Measurements from ENCODE around the gene ADGRG3. TPM values are rescaled to one million over a fixed set of nuclear protein-coding genes. Genes with fewer than 3 reads are reported as not detected.

The ADGRG3 gene
- total RNA-seq, 4 donors from 2014 or later, result 0.71 TPM; not detected in 3

GRCh38 chr16:57736419-57737351, 68.6 kb downstream of the ADGRG3 start:
- Histone ChIP-seq H3K27me3 (no peaks in the 10 kb centered on the region), H3K4me3 (peak overlapping the region; percentile 79 to 99 (median 90)), H3K27ac (peak overlapping the region in 3 of 4 donors; percentile 56 to 72 (median 64)), H3K9me3 (no peaks in the 10 kb centered on the region), H3K36me3 (no peaks in the 10 kb centered on the region), H3K4me1 (peaks cover 14 to 19% of the 10 kb centered on the region in 2 donors)
- TF ChIP-seq POLR2A (IDR thresholded peaks at IDR 0.05) (no peak), CTCF (IDR thresholded peaks at IDR 0.05 in 4 of 5, conservative IDR thresholded peaks at IDR 0.05 in 1 of 5) (no peak)
- DNase-seq, result no peak
- intact Hi-C loops (cut with DNase I; ENCODE audit: low total_unique reads), result loop anchor here (5.0 to 10.0 kb wide), 5 partner anchors 81 to 896 kb away; partner anchors contain the start of genes CFAP20, CIAPIN1, COQ9 and PSME3IP1
- no peak for ATAC-seq
- in situ Hi-C loops (cut with MboI; ENCODE audit: low sequenced_read_pairs in 4 of 4), result loop anchor here in 2 of 4 donors (25.0 kb wide), 2 partner anchors 276 to 299 kb away; partner anchors contain the start of genes CIAPIN1 (in 1 of the 2), COQ9 (in 1 of the 2), USB1 (in 1 of the 2) and ZNF319 (in 1 of the 2)

GRCh38 chr16:57738844-57739243, 70.7 kb downstream of the ADGRG3 start:
- in situ Hi-C loops (cut with MboI; ENCODE audit: low sequenced_read_pairs in 4 of 4), result loop anchor here in 2 of 4 donors (25.0 kb wide), 2 partner anchors 273 to 302 kb away; partner anchors contain the start of genes CIAPIN1 (in 1 of the 2), COQ9 (in 1 of the 2), USB1 (in 1 of the 2) and ZNF319 (in 1 of the 2)
- H3K4me1 ChIP-seq, result peaks cover 14 to 19% of the 10 kb centered on the region in 2 donors
- no peaks in the 10 kb centered on the region for H3K27me3 ChIP-seq
- no peaks in the 10 kb centered on the region for H3K36me3 ChIP-seq
- no peak overlapping the region for H3K27ac ChIP-seq
- TF ChIP-seq CTCF (IDR thresholded peaks at IDR 0.05 in 4 of 5, conservative IDR thresholded peaks at IDR 0.05 in 1 of 5), result no peak
- no peak for TF ChIP-seq POLR2A (IDR thresholded peaks at IDR 0.05)
- H3K9me3 ChIP-seq, result no peaks in the 10 kb centered on the region
- DNase-seq (no peak), ATAC-seq (no peak)
- H3K4me3 ChIP-seq, result no peak overlapping the region
- intact Hi-C loops (cut with DNase I; ENCODE audit: low total_unique reads), result loop anchor here (5.0 to 10.0 kb wide), 5 partner anchors 78 to 893 kb away; partner anchors contain the start of genes CFAP20, CIAPIN1, COQ9 and PSME3IP1

Other genes with a start within 250 kb of the ADGRG3 start
- 10 to 100 TPM; 31.0 to 38.8 (median 37.9) TPM for gene CIAPIN1, start 220.9 kb upstream of the ADGRG3 start, total RNA-seq
- gene COQ9, start 220.8 kb upstream of the ADGRG3 start, total RNA-seq, result 100 to 1,000 TPM; 107 to 171 (median 135) TPM
- gene POLR2C, start 205.6 kb upstream of the ADGRG3 start, total RNA-seq, result 100 to 1,000 TPM in 3 of 4 donors, 10 to 100 TPM in 1; 97.2 to 162 (median 134) TPM
- gene DOK4, start 181.8 kb upstream of the ADGRG3 start, total RNA-seq, result 1 to 10 TPM; 2.2 to 3.6 (median 2.9) TPM
- gene CCDC102A, start 131.7 kb upstream of the ADGRG3 start, total RNA-seq, result 1 to 10 TPM; 1.2 to 9.3 (median 3.4) TPM
- not detected for gene ADGRG5, start 125.7 kb upstream of the ADGRG3 start, total RNA-seq
- gene ADGRG1, start 39.7 kb upstream of the ADGRG3 start, total RNA-seq, result 10 to 100 TPM in 3 of 4 donors, 1 to 10 TPM in 1; 9.8 to 14.6 (median 13.3) TPM
- not detected for gene DRC7, start 26.5 kb downstream of the ADGRG3 start, total RNA-seq
- 10 to 100 TPM; 10.7 to 18.0 (median 14.2) TPM for gene KATNB1, start 67.5 kb downstream of the ADGRG3 start, total RNA-seq
- gene KIFC3, start 134.2 kb downstream of the ADGRG3 start, total RNA-seq, result 10 to 100 TPM in 1 of 4 donors, 1 to 10 TPM in 3; 2.1 to 12.0 (median 3.2) TPM

Data from gastrocnemius medialis (tissue), 4 donors.